DOHH2 (cell line): ENCODE results near the gene SHCBP1L.

Experiments
- CTCF ChIP-seq: fragments of 200-600 bp; sonication (generic); IDR thresholded peaks from one replicate; pipeline ENCODE4 v1.5.1; 2014; ENCODE audit warnings: antibody characterized with exemption, mild to moderate bottlenecking, low read depth, low read length; ENCODE audit not compliant: poor library complexity, severe bottlenecking
- EZH2phosphoT487 ChIP-seq: fragments of 200-600 bp; sonication (generic); IDR thresholded peaks from 2 replicates; pipeline ENCODE4 v1.6.1; 2017; ENCODE audit warnings: borderline replicate concordance, mild to moderate bottlenecking, antibody characterized with exemption, low read length, moderate library complexity, mixed read lengths

GRCh38 chr1:182960046-182960445, 7.1 kb upstream of the SHCBP1L start:
- TF ChIP-seq CTCF (no peak), EZH2phosphoT487 (no peak)
